Inflammatory macrophage treated with lipopolysaccharide for 4 hours (primary cell): ENCODE data around the gene TLR6.
"Not testable (repeated sequence)": the region's sequence is repeated elsewhere in the genome, so short reads cannot be mapped to it uniquely, and the experiment has no call there.

Source experiments
- DNase-seq: peaks from one replicate; pipeline ENCODE4 v3.0.0-alpha.2; 2020

TLR6 gene

GRCh38 chr4:38821739-38822138 lies 34.9 kb downstream of the TLR6 start:
- no peak for DNase-seq

- peak; percentile 52 for DNase-seq
These were observed 36.1 kb downstream of the TLR6 start for GRCh38 chr4:38820329-38821061.

DNA sequence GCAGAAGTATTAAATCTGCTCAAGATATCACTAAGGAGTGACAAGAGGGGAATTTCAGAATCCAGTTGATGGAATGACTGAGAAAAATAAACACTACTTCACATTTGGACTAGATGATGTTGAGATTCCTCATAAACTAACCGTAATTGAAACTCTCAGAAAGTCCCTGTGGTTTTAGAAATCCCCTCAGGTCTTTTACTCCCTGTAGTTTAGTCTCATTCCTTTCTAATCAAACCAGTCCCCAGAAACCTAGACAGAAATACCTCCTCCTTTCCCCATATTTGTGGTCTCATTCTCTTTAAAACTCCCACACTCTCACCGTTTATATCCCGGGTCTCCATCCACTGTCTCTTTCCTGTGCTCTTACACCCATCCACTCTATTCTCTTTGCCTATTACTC lies 37.0 kb downstream of the TLR6 start:
- DNase-seq, result peak; percentile 62

DNA sequence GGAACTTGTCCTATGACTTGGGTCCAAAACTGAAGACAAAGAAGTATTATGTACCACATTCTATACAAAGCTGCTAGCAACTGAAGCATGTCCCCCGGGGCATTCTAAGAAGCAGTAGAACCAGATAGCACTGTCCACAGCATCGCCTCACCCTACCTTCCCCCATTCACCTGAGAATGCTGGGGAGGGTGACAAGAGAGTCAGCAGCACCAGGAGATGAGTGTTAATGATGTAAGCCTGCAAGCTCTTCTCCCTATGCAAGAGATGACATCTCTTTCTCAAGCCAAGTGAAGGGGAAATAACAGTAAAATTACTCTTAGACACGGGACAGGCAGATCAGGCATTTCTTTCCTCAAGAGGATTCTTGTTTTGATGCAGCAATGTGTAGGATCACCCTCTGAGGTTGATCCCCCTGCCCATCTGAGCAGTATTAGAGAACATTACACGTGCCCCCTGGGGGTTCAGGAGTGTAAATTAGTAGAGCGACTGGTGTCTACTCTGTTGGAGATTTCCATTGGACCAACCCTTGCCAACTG lies 38.1 kb downstream of the TLR6 start:
- peak; percentile 89 for DNase-seq

DNA sequence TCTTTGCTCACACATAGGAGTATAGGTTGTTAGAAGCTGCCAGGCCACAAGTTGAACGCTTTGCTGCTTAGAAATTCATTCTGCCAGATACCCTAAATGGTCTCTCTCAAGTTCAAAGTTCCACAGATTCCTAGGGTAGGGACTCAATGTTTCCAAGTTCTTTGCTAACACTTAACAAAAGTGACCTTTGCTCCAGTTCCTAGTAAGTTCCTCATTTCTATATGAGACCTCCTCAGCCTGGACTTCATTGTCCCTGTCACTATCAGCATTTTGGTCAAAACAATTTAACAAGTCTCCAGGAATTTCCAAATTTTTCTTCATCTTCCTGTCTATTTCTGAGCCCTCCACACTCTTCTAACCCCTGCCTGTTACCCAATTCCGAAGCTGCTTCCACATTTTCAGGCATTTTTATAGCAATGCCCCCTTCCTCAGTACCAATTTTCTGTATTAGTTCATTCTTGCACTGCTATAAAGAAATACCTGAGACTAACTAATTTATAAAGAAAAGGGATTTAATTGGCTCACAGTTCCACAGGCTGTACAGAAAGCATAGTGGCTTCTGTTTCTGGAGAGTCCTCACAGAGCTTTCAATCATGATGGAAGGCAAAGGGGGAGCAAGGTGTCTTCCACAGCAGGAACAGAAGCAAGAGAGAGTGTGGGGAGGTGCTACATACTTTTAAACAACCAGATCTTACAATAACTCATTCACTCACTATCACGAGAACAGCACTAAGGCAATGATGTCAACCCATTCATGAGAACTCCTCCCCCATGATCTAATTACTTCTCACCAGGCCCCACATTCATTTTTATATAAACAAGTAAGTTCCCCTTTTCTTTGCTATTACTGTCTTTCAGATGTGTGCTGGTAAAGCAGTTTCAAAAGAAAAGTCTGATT lies 40.5 kb downstream of the TLR6 start:
- peak; percentile 97 for DNase-seq

GRCh38 chr4:38814386-38814785 lies 42.2 kb downstream of the TLR6 start:
- DNase-seq, result peak; percentile 43

GRCh38 chr4:38811297-38811696 lies 45.3 kb downstream of the TLR6 start:
- DNase-seq, result no peak

GRCh38 chr4:38807462-38807861 lies 49.2 kb downstream of the TLR6 start:
- DNase-seq, result not testable (repeated sequence)

GRCh38 chr4:38806251-38806650 lies 50.4 kb downstream of the TLR6 start:
- not testable (repeated sequence) for DNase-seq

DNA sequence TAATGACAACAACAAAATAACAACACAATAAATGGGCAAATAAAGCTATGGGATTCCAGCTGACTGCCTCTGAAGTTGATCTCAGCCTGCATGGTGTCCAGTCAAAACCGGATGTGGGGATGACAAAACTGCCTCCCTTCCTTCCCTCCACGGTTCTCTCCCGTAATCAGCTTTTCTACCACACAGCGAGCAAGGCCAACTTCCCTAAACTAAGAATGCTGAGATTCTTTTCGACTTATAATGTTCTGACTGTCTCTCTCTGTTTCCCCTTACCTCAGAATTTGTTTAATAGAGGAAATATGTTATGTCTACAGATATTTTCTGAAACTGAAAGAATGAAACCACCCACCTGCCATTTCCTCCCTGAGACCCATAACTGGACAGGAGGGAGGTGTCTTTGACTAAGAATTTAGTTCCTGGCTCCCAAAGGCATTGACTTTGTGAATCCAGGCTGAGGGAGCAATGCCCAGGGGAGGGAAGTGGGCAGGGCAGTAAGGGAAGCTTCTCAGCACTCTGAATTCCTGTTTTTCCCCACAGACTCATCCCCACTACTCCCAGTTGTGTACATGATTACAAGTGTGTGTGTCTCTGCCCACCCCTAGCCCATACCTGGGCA lies 51.0 kb downstream of the TLR6 start:
- peak; percentile 96 for DNase-seq

GRCh38 chr4:38804654-38805295 lies 51.8 kb downstream of the TLR6 start, which contains the start of gene TLR1:
TLR1 (minus strand) TSS chr4:38804791; CDS start chr4:38798831, 5,960 bp downstream.
- peak; percentile 88 for DNase-seq

DNA sequence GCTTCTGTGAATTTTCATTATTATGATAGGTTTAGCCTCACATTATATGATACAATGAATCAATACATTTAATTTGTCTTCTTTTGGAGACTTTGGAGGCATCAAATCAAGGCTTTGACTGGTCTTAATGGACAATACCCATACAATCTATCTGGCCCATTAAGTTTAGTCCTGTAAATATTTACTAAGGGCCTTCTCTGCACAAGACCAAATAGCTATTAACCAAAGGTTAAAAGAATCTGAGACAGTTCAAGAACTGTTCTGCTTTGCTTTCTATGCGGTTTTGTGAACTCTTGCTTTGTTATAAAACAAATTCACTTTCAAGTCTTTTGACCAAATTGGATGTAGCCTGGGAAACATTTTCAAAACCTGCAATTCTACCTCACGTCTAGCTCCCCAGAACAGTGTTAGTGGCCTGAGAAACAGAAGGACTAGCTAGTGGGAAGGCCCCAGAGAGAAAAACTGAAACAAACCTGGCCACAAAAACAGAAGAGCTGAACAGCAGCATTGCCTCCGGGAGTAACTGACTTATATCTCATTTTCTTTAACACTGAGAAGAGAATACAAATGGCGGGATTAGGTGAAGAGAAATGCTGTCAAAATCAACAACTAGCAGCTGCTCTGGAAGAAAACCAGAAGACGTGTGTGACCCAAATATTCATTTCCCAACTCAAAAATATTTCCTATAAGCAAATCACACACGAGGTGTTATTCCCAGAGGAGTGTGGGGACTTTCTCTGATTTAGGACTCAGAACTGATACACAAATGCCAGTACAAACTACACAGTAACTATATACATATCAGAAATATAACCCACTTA lies 52.6 kb downstream of the TLR6 start:
- peak; percentile 73 for DNase-seq

DNA sequence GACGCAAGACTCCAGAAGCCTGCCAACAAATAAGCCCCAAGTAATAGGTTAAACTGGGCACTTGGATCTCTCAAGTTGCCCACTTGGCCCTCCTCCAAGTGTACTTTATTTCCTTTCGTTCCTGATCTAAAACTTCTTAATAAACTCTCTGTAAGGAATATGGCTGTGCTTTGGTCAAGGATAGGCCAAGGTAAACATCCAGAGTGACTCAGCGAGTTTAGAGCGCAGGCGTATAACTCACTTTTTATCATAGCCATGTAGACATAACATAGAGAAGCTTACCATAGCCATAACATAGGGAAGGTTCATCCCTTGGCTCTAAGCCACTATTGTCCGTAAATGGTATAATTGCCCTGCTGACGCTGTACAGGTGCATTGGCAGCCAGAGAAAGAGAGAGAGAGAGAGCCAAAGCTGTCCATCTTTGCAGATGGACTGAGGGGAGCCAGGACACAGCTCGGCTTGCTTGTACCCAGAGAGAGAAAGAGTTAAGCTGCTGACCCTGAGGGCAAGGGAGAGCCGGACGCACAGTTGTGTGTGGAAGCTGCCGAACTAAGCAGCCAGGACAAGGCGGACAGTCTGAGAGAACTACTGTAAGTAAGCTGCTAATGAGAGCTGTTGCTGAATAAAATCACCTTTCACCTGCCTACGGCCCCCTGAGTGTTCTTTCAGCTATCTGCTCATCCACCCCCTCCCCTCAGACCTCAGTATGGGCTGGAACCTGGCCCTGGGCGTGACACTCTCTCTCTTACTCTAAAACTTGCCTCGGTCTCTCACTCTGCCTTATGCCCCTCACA lies 53.9 kb downstream of the TLR6 start:
- DNase-seq, result no peak

GRCh38 chr4:38800961-38801450 lies 55.6 kb downstream of the TLR6 start:
- DNase-seq, result peak; percentile 28

- DNase-seq, result no peak
These were observed 56.3 kb downstream of the TLR6 start for GRCh38 chr4:38800366-38800765.

DNA sequence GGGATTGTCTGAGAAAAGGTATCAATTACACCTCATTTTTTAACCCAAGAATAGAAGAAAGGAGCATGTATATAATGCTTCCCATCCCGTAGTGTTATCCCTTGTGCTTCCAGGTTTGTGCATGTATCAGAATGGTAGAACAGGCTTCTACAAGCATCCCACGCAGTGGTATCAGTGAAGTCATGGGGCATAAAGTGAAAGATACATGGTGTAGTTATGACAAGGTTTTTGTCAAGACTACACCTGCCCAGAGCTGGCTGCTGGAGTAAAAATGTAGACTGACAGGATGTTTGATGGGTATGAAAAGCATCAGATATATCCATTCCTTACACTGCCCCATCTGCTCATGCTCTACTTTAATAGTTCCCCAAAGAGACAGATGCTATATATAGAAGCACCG lies 61.5 kb downstream of the TLR6 start:
- DNase-seq, result no peak

DNA sequence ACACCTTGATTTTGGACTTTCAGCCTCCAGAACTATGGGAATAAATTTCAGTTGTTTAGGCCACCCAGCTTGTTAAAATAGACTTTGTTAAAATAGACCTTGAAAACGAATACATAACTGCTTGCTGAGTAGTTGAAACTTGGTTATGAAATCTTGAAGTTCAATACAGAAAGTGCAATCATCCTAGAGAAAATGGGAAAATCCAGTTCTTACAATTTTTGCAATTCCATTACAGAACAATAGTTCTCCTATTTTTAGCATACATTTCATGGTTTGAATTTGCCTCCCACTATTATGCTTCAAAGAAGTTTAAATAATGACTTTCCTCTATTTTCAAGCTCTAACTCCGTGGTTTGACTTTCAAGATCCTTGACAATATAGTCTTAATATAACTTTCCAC lies 62.6 kb downstream of the TLR6 start:
- peak; percentile 90 for DNase-seq

- peak; percentile 83 for DNase-seq
These were observed 65.6 kb downstream of the TLR6 start for GRCh38 chr4:38791010-38791409.

- peak; percentile 26 for DNase-seq
These were observed 68.3 kb downstream of the TLR6 start for GRCh38 chr4:38788317-38788716.

- peak; percentile 27 for DNase-seq
These were observed 68.9 kb downstream of the TLR6 start for GRCh38 chr4:38787693-38788092.
